Keratinocyte (primary cell): ENCODE results near the gene ECM2.

Experiments used
- EZH2 ChIP-seq: IDR thresholded peaks from one replicate; pipeline ENCODE4 v1.6.1; 2012; ENCODE audit warnings: inconsistent platforms, mild to moderate bottlenecking, low read length, moderate library complexity
- TF ChIP-seq, protein P1 (sequence below), 3 experiments: IDR thresholded peaks in 1 of 3; conservative IDR thresholded peaks in 1 of 3; optimal IDR thresholded peaks in 1 of 3; 2 replicates in 2 of 3; 3 replicates in 1 of 3; pipeline versions ENCODE3 to v1.5.1; 2011; ENCODE audit warnings: low read length in 3 of 3, mild to moderate bottlenecking in 3 of 3, moderate library complexity in 2 of 3, control low read depth in 1 of 3, inconsistent platforms in 1 of 3; ENCODE audit not compliant: insufficient read depth in 2 of 3; ENCODE audit errors: extremely low read depth in 1 of 3

DNA sequence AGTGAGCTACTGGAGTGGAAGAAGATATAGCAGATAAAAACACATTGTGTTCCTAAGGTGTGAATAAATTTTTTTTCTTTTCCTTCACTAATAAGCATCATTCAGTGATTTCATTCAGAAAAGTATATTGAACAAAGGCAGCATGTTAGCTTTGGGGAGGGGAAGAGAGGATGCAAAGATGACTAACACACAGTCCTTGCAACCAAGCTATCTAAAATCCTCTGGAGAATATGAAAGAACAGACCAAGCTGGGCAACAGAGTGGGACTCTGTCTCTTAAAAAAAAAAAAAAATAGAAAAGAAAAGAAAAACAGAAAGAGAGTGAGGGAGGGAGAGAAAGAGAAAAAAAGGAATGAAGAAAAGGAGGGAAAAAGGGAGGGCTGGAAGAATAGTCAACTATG is 89.3 kb downstream of the ECM2 start:
- TF ChIP-seq, protein P1, sequence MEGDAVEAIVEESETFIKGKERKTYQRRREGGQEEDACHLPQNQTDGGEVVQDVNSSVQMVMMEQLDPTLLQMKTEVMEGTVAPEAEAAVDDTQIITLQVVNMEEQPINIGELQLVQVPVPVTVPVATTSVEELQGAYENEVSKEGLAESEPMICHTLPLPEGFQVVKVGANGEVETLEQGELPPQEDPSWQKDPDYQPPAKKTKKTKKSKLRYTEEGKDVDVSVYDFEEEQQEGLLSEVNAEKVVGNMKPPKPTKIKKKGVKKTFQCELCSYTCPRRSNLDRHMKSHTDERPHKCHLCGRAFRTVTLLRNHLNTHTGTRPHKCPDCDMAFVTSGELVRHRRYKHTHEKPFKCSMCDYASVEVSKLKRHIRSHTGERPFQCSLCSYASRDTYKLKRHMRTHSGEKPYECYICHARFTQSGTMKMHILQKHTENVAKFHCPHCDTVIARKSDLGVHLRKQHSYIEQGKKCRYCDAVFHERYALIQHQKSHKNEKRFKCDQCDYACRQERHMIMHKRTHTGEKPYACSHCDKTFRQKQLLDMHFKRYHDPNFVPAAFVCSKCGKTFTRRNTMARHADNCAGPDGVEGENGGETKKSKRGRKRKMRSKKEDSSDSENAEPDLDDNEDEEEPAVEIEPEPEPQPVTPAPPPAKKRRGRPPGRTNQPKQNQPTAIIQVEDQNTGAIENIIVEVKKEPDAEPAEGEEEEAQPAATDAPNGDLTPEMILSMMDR (optimal IDR thresholded peaks at IDR 0.05 in 1 of 3, IDR thresholded peaks at IDR 0.05 in 1 of 3, conservative IDR thresholded peaks at IDR 0.05 in 1 of 3; ENCODE audit: extremely low read depth in 1 of 3, insufficient read depth in 2 of 3, low read length in 3 of 3), result no peak
- TF ChIP-seq EZH2, result no peak
